ENCODE results near the gene STK11IP. TPM values are rescaled to one million over a fixed set of nuclear protein-coding genes. Genes with fewer than 3 reads are reported as not detected.

The STK11IP gene
- total RNA-seq, 4 donors from 2014 or later, result 8.9 to 24.2 (median 14.3) TPM

DNA sequence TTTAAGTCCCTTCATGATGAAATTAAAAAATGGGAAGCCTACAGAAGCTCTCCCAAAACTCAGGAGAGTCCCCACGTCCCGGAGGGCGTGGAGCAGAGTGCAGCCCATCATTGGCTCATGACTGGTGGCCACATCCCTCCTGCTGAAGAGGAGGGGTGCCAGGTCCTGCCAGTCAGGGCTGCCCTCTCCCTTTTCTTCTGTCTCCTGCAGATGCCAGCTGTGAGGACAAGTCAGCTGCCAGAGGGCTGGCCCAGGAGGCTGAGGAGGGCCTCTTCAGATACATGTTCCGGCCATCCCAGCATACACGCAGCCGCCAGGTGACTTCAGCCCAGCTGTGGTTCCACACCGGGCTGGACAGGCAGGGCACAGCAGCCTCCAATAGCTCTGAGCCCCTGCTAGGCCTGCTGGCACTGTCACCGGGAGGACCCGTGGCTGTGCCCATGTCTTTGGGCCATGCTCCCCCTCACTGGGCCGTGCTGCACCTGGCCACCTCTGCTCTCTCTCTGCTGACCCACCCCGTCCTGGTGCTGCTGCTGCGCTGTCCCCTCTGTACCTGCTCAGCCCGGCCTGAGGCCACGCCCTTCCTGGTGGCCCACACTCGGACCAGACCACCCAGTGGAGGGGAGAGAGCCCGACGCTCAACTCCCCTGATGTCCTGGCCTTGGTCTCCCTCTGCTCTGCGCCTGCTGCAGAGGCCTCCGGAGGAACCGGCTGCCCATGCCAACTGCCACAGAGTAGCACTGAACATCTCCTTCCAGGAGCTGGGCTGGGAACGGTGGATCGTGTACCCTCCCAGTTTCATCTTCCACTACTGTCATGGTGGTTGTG, 23.0 kb upstream of the STK11IP start:
- intact Hi-C loops (cut with DNase I), result no loop called here
- Histone ChIP-seq H3K9me3 (no peaks in the 10 kb centered on the region), H3K4me1 (peaks cover 14 to 18% (median 16%) of the 10 kb centered on the region in 4 donors), H3K4me3 (no peak overlapping the region), H3K36me3 (no peaks in the 10 kb centered on the region), H3K27ac (replicated peaks in 1 of 4) (no peak overlapping the region), H3K27me3 (peaks cover 0 to 45% (median 0%) of the 10 kb centered on the region in 4 donors)
- WGBS, result 80% methylated on average over 14 of the region's 22 CpGs
- no peak for DNase-seq (ENCODE audit: extremely low spot score)
- TF ChIP-seq, protein P1, sequence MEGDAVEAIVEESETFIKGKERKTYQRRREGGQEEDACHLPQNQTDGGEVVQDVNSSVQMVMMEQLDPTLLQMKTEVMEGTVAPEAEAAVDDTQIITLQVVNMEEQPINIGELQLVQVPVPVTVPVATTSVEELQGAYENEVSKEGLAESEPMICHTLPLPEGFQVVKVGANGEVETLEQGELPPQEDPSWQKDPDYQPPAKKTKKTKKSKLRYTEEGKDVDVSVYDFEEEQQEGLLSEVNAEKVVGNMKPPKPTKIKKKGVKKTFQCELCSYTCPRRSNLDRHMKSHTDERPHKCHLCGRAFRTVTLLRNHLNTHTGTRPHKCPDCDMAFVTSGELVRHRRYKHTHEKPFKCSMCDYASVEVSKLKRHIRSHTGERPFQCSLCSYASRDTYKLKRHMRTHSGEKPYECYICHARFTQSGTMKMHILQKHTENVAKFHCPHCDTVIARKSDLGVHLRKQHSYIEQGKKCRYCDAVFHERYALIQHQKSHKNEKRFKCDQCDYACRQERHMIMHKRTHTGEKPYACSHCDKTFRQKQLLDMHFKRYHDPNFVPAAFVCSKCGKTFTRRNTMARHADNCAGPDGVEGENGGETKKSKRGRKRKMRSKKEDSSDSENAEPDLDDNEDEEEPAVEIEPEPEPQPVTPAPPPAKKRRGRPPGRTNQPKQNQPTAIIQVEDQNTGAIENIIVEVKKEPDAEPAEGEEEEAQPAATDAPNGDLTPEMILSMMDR (IDR thresholded peaks at IDR 0.05), result no peak
- no peak for TF ChIP-seq EP300 (IDR thresholded peaks at IDR 0.05)
- no peak for TF ChIP-seq POLR2AphosphoS5 (IDR thresholded peaks at IDR 0.05)
- TF ChIP-seq POLR2A (IDR thresholded peaks at IDR 0.05; ENCODE audit: low read depth), result no peak

DNA sequence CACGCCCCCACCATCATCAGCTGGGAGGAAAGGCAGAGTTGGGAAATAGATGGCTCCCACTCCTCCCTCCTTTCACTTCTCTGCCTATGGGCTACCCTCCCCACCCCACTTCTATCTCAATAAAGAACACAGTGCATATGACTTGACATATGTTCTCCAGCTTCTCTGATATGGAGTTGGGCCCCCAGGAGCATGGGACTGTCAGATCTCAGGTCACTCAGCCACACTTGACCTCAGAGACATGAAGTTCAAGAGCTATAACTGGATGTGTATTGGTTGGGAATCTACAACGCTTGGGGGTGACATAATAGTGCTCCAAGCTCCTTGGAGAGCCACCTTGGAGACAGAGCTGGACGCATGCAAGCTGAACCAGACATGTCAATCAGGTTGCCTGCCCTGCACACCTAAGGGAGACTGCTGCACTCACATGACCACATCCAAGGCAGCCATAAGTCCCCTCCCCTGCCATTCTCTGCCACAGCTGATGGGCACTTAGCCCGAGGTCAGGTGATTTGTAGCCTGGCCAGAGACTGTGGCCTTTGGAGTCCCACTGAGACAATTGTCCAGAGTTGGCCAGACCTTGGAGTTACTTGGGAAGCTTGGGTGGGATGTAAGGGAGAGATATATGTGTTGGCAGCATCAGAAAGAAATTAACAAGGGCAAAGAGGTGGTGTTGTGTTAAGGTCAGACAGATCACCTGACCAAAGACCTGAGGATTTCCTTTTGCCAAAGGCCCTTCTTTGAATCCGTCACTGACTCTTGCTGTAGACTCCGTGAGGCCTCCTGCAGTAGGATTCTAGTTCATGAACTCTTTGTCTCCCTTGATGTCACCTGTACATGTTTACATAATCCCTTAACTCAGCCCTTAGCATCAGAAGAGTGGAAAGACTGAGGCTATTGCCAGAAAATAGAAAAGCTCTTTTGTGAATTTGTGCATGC, 21.8 kb upstream of the STK11IP start:
- no peaks in the 10 kb centered on the region for H3K36me3 ChIP-seq
- 94% methylated on average over 6 of the region's 6 CpGs for WGBS
- H3K4me3 ChIP-seq, result no peak overlapping the region
- H3K9me3 ChIP-seq, result no peaks in the 10 kb centered on the region
- no peak overlapping the region for H3K27ac ChIP-seq (replicated peaks in 1 of 4)
- peaks cover 0 to 45% (median 0%) of the 10 kb centered on the region in 4 donors for H3K27me3 ChIP-seq
- intact Hi-C loops (cut with DNase I), result no loop called here
- peaks cover 7 to 11% (median 10%) of the 10 kb centered on the region in 4 donors for H3K4me1 ChIP-seq
- DNase-seq (ENCODE audit: extremely low spot score), result no peak
- TF ChIP-seq POLR2A (IDR thresholded peaks at IDR 0.05; ENCODE audit: low read depth) (no peak), POLR2AphosphoS5 (IDR thresholded peaks at IDR 0.05) (no peak), EP300 (IDR thresholded peaks at IDR 0.05) (no peak)
- TF ChIP-seq, protein P1 (IDR thresholded peaks at IDR 0.05), result no peak

DNA sequence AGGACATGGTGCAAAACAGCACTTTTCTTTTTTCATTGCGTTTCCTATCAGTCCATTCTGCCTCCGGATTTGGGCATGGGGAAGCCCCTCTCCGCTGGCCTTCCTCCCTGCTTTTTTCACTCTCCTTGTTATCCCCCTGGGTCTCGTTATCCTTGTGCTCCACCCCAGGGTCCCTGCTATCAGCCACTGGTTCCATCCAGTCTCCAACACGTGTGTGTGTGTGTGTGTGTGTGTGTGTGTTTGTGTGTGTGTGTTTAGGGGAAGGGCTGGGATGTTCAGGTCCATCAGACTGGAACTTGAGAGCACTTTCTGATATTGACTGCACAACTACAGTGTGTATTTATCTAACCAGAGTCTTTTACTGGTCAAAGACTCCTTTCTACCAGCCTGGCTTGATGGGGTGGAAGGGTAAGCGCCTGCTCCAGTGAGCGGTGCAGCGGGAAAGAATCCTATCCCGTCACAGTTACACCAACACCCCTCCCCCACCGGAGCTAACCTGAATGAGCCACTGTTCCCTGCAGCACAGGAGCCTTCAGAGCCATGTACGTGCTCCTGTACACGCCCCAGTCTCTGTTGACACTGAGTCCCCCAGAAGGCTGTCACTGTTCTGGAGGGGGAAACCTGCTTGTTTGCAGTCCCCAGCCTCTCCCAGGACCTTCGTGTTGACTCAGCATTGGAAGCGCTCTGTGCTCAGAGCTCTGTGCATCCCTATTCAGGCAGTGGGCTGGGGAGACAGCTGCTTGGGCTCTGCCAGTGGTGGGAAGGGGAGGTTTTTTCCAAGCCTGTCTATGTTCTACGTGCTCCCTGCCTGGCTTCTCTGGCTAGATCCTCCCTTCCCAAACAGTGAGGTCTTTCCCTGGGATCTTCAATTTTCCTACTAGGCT, 20.9 kb upstream of the STK11IP start:
- DNase-seq (ENCODE audit: extremely low spot score), result no peak

More for the DNA sequence above, 20.9 kb upstream of the STK11IP start:
- intact Hi-C loops (cut with DNase I), result no loop called here
- 29% methylated on average over 15 of the region's 15 CpGs for WGBS
- Histone ChIP-seq H3K36me3 (no peaks in the 10 kb centered on the region), H3K27ac (replicated peaks in 1 of 4) (no peak overlapping the region), H3K27me3 (peaks cover 0 to 45% (median 0%) of the 10 kb centered on the region in 4 donors), H3K9me3 (no peaks in the 10 kb centered on the region), H3K4me3 (no peak overlapping the region), H3K4me1 (peaks cover 2 to 6% (median 5%) of the 10 kb centered on the region in 4 donors)
- TF ChIP-seq EP300 (IDR thresholded peaks at IDR 0.05), result no peak
- TF ChIP-seq, protein P1 (IDR thresholded peaks at IDR 0.05), result no peak
- TF ChIP-seq POLR2A (IDR thresholded peaks at IDR 0.05; ENCODE audit: low read depth), result no peak
- no peak for TF ChIP-seq POLR2AphosphoS5 (IDR thresholded peaks at IDR 0.05)
